DND-41 (cell line): Measurements from ENCODE around the gene PEX11G.

Experiments
- ATAC-seq: fragments of 200-7000 bp; cut with Tn5 transposase; 3 replicates; pipeline ENCODE4 v1.9.1; 2021; ENCODE audit warnings: low read depth; ENCODE audit not compliant: insufficient read depth
- DNase-seq: peaks from one replicate; pipeline ENCODE4 v3.0.0-alpha.2; 2020
- H2AFZ ChIP-seq: 2 replicates; pipeline ENCODE4 v1.6.0; 2012; ENCODE audit warnings: low read depth, low read length
- H3K27ac ChIP-seq: 2 replicates; pipeline ENCODE4 v1.5.1; 2012; ENCODE audit warnings: low read length, inconsistent platforms
- H3K27me3 ChIP-seq: fragments of 200-600 bp; sonication (generic); 2 replicates; pipeline ENCODE4 v1.6.0; 2012; ENCODE audit warnings: low read length, mild to moderate bottlenecking, inconsistent platforms; ENCODE audit not compliant: insufficient read depth, poor library complexity
- H3K36me3 ChIP-seq: 2 replicates; pipeline ENCODE4 v1.5.1; 2012; ENCODE audit warnings: low read length, inconsistent platforms; ENCODE audit not compliant: insufficient read depth
- H3K4me1 ChIP-seq: 2 replicates; pipeline ENCODE4 v1.5.1; 2012; ENCODE audit warnings: mild to moderate bottlenecking, low read length; ENCODE audit not compliant: insufficient read depth
- H3K4me2 ChIP-seq: 2 replicates; pipeline ENCODE4 v1.6.0; 2012; ENCODE audit warnings: mild to moderate bottlenecking, moderate library complexity, low read length, inconsistent platforms; ENCODE audit not compliant: insufficient read depth
- H3K4me3 ChIP-seq, 2 experiments: fragments of 200-600 bp in 1 of 2; shearing (Covaris generic) in 1 of 2; 2 replicates each; pipeline ENCODE4 v1.5.1; 2012 to 2016; ENCODE audit warnings: inconsistent platforms in 2 of 2, low read length in 2 of 2, mild to moderate bottlenecking in 2 of 2, low read depth in 1 of 2, moderate library complexity in 1 of 2
- H3K79me2 ChIP-seq: 2 replicates; pipeline ENCODE4 v1.6.0; 2012; ENCODE audit warnings: low read length, inconsistent platforms; ENCODE audit not compliant: insufficient read depth
- H3K9ac ChIP-seq: 2 replicates; pipeline ENCODE4 v1.6.0; 2012; ENCODE audit warnings: low read depth, mild to moderate bottlenecking, inconsistent platforms, low read length, moderate library complexity
- H3K9me3 ChIP-seq: 2 replicates; pipeline ENCODE4 v1.5.1; 2012; ENCODE audit warnings: low read length, moderate library complexity, mild to moderate bottlenecking, inconsistent platforms; ENCODE audit not compliant: insufficient read depth, severe bottlenecking
- H4K20me1 ChIP-seq: 2 replicates; pipeline ENCODE4 v1.6.0; 2012; ENCODE audit warnings: low read length; ENCODE audit not compliant: insufficient read depth
- EZH2 ChIP-seq: IDR thresholded peaks from 3 replicates; pipeline ENCODE4 v1.6.1; 2012; ENCODE audit warnings: borderline replicate concordance, low read depth, mild to moderate bottlenecking, moderate library complexity, low read length, inconsistent platforms; ENCODE audit not compliant: severe bottlenecking
- TF ChIP-seq, protein P1 (sequence below): IDR thresholded peaks from 2 replicates; pipeline ENCODE4 v1.5.1; 2012; ENCODE audit warnings: borderline replicate concordance, low read length, moderate library complexity, mild to moderate bottlenecking; ENCODE audit not compliant: poor library complexity, severe bottlenecking; ENCODE audit errors: extremely low read depth

Gene PEX11G

DNA sequence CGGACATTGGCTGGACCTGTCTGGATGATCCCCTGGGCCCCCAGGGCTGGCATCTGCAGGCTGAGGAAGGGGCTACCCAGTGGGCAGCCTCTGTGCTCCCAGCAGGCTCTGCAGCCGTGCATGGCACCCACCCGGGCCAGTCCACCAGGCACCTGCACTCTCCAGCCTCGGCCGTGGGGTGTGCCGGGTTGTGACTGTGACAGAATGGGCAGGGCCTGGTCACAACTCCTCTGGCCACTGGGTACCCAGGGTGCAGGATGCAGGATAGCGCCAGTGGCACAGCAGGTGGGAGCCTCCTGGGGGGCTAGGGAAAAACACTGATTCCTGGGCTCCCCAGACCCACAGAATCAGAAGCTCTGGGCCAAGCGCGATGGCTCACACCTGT is 10.0 kb downstream of the PEX11G start:
- no peaks in the 10 kb centered on the region for H3K36me3 ChIP-seq
- DNase-seq (no peak), ATAC-seq (0 out of 3 replicates have a peak, but pooled peaks have one; percentile 15)
- no peaks in the 10 kb centered on the region for H3K79me2 ChIP-seq
- 0 out of 2 replicates have a peak, but pooled peaks cover 3% of the 10 kb centered on the region for H4K20me1 ChIP-seq
- H3K4me2 ChIP-seq: no peak overlapping the region
- no peak overlapping the region for H3K27ac ChIP-seq
- no peaks in the 10 kb centered on the region for H3K27me3 ChIP-seq
- H3K9ac ChIP-seq: no peak overlapping the region
- H2AFZ ChIP-seq: no peak overlapping the region
- H3K4me1 ChIP-seq: no peaks in the 10 kb centered on the region
- H3K4me3 ChIP-seq: no peak overlapping the region
- H3K9me3 ChIP-seq: no peaks in the 10 kb centered on the region
- no peak for TF ChIP-seq EZH2

DNA sequence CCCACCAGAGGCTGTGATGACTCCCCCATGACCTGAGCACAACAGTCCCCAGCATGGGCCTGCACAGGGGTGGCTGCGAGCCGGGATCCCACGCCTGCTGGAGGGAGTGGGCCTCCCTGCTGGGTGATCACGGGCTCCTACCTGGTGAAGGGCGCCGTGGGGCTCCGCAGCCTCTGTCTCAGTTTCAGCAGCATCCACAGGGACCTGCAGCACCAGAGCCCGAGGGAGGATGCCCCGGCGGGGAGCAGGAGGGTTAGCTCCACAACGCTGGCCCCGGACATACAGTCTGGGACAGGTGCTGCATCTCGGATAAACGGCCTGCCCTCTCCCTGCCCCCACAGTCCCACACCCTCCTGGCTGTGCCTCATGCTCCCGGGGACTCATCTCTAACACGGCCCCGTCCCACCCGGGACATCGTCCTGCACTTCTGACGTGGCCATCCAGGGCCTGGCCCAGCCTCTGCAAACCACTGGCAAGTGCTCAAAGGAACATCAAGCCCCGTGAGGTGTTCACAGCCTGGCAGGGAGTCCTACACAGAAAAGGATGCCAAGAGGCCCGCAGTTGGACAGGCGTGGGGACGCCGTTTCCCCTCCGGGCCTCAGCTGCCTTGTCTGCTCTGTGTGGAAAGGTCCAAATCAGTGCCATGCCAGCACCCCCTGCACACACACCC is 10.5 kb downstream of the PEX11G start:
- ATAC-seq: peak; percentile 28; the same call in 2 of the 3 replicates
- Histone ChIP-seq H3K27ac (no peak overlapping the region), H4K20me1 (0 out of 2 replicates have a peak, but pooled peaks cover 3% of the 10 kb centered on the region), H3K36me3 (no peaks in the 10 kb centered on the region), H3K9me3 (no peaks in the 10 kb centered on the region), H3K4me3 (no peak overlapping the region), H3K79me2 (no peaks in the 10 kb centered on the region), H3K4me2 (no peak overlapping the region), H3K27me3 (no peaks in the 10 kb centered on the region), H3K9ac (no peak overlapping the region), H3K4me1 (no peaks in the 10 kb centered on the region), H2AFZ (no peak overlapping the region)
- TF ChIP-seq, protein P1, sequence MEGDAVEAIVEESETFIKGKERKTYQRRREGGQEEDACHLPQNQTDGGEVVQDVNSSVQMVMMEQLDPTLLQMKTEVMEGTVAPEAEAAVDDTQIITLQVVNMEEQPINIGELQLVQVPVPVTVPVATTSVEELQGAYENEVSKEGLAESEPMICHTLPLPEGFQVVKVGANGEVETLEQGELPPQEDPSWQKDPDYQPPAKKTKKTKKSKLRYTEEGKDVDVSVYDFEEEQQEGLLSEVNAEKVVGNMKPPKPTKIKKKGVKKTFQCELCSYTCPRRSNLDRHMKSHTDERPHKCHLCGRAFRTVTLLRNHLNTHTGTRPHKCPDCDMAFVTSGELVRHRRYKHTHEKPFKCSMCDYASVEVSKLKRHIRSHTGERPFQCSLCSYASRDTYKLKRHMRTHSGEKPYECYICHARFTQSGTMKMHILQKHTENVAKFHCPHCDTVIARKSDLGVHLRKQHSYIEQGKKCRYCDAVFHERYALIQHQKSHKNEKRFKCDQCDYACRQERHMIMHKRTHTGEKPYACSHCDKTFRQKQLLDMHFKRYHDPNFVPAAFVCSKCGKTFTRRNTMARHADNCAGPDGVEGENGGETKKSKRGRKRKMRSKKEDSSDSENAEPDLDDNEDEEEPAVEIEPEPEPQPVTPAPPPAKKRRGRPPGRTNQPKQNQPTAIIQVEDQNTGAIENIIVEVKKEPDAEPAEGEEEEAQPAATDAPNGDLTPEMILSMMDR: no peak
- TF ChIP-seq EZH2: no peak
- DNase-seq: no peak

DNA sequence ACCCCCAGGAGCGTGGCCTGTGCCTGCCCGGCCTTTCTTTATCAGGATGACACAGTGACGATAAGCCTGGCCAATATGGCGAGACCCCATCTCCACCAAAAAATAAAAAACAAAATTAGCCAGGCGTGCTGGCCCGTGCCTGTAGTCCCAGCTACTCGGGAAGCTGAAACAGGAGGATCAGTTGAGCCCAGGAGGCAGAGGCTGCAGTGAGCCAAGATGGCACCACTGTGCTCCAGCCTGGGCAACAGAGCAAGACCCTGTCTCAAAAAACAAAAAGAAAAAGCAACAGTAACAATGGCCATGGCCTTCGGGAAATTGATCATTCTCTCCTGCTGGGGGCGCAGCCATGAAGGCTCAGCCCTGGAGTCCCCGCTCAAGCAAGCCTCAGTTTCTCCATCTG is 11.1 kb downstream of the PEX11G start:
- no peaks in the 10 kb centered on the region for H3K36me3 ChIP-seq
- no peak overlapping the region for H3K4me3 ChIP-seq
- H3K4me1 ChIP-seq: no peaks in the 10 kb centered on the region
- TF ChIP-seq, protein P1: no peak
- no peak for TF ChIP-seq EZH2
- H3K9ac ChIP-seq: no peak overlapping the region
- H3K79me2 ChIP-seq: no peaks in the 10 kb centered on the region
- H2AFZ ChIP-seq: no peak overlapping the region
- no peak for DNase-seq
- H3K27ac ChIP-seq: no peak overlapping the region
- no peak overlapping the region for H3K4me2 ChIP-seq
- H3K9me3 ChIP-seq: no peaks in the 10 kb centered on the region
- ATAC-seq: no peak
- no peaks in the 10 kb centered on the region for H3K27me3 ChIP-seq
- 0 out of 2 replicates have a peak, but pooled peaks cover 3% of the 10 kb centered on the region for H4K20me1 ChIP-seq

DNA sequence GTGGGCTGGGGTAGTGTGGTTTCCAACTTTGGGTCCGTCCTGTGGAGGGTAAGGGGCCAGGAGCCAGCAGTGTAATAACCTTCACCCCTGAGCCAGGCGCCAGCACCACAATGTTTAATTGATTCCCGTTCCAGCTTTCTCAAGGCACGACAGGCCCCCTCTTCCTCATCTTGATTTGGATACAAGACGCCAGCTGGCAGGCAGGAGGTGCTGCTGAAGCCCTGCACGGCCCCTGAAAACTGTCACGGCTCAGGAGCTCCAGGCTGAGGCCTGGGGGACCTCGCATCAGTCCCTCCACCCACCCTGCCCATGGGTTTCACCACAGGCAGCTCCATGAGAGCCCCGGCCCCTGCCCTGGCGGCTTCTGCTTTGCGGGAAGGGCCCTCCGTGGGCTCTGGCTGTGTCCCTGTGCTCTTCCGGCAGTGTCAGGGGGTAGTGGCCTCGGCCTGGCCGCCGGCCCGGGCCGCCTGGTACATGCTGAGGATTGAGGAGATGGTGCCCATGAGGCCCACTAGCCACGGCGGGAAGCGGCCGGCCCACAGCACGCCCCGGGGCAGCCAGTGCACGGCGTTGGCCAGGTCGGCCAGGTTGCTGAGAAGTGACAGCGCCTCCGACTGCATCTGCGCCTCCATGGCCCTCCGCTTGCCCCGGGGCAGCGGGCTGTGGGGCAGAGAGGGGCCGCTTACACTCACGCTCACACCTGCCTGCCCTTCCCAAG is 11.9 kb downstream of the PEX11G start:
- no peak overlapping the region for H3K27ac ChIP-seq
- no peaks in the 10 kb centered on the region for H3K79me2 ChIP-seq
- no peak for ATAC-seq
- no peak for DNase-seq
- H2AFZ ChIP-seq: no peak overlapping the region
- no peak overlapping the region for H3K4me3 ChIP-seq
- no peaks in the 10 kb centered on the region for H3K27me3 ChIP-seq
- H3K9me3 ChIP-seq: no peaks in the 10 kb centered on the region
- 0 out of 2 replicates have a peak, but pooled peaks cover 3% of the 10 kb centered on the region for H4K20me1 ChIP-seq
- TF ChIP-seq, protein P1: no peak
- no peak for TF ChIP-seq EZH2
- H3K9ac ChIP-seq: no peak overlapping the region
- H3K4me2 ChIP-seq: no peak overlapping the region
- H3K4me1 ChIP-seq: no peaks in the 10 kb centered on the region
- peaks cover 5% of the 10 kb centered on the region for H3K36me3 ChIP-seq
